GM21390 (cell line): ENCODE results near the gene EIF4G3.
"Not testable (repeated sequence)": the region's sequence is repeated elsewhere in the genome, so short reads cannot be mapped to it uniquely, and the experiment has no call there.

Experiments used
- ATAC-seq: cut with Tn5 transposase; IDR thresholded peaks from one replicate; pipeline ENCODE4 v1.9.1; 2021; ENCODE audit not compliant: unreplicated experiment

EIF4G3 gene

DNA sequence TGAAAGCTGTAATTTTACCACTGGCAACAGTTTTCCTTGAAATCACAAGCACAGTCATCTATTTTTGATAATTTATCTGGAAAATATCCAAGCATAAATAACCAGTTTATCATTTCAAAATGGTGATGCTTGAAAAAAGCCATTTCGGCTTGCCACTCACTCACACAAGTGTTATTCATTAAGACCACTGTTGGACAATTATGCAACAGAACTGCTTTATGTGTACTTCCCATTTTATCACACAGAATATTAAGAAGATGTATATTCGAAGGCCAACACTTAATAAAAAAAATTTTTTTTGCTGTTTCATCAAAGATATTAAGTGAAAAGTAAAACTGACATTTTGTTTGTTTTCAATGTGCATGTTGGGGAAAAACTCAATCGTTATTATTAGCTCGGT is 62.3 kb downstream of the EIF4G3 start:
- no peak for ATAC-seq

DNA sequence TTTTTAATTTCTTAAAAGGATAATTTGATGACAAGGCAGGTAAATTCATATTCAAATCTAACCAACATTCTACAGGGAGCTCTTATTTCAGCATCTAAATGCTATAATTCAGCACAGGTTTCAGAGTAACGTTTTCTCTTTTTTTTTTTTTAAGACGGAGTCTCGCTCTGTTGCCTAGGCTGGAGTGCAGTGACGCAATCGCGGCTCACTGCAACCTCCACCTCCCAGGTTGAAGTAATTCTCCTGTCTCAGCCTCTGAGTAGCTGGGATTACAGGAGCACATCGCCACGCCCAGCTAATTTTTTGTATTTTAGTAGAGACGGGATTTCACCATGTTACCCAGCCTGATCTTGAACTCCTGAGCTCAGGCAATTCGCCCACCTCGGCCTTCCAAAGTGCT is 66.5 kb downstream of the EIF4G3 start:
- ATAC-seq = no peak

DNA sequence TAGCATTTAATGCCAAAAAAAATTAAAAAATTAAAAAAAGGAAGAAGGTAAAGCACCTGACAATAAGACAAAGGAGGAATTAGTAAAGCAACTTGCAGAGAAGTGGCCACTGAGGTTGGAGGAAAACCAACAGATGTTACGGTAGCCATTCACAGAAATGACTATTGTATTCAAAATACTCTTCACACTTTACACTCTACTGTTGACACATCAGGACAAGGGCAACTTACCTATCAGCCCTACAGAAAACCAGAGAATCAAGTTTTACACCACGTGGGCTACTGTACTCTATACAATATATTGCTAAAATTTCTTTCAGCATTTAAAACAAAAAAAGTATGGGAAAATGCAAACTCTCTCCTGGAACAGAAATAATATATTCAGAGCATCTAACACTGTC is 70.0 kb downstream of the EIF4G3 start:
- ATAC-seq = no peak

DNA sequence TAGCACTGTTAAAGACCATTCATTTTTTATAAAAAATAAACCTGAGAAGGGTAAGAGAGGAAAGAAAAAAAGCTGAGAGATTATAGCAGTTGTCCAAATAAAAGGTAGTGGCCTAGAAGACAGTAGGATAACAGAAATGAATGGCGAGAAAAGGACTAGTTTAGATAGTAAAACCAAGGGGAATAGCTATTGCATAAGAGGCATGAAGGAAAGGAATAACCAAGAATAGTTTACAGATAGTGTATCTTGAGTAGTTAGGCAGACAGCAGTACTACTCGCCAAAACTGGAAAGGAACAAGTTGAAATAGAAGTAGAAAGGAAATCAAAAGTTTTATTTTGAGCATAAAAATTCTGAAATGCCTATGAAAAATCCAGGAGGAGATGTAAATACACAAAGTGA is 70.5 kb downstream of the EIF4G3 start:
- no peak for ATAC-seq

DNA sequence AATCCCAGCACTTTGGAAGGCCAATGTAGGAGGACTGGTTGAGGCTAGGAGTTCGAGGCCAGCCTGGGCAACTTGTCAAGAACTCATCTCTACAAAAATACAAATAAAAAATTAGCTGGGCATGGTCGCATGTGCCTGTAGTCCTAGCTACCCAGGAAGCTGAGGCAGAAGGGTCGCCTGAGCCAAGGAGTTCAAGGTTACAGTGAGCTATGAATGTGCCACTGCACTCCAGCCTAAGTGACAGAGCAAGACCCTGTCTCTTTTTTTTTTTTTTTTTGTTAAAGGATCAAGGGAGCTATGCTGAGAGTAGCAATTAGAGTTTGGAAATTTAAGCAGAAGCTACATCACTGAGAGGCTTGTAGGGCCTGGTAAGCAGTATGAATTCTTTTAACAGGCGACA is 70.9 kb downstream of the EIF4G3 start:
- ATAC-seq = no peak

DNA sequence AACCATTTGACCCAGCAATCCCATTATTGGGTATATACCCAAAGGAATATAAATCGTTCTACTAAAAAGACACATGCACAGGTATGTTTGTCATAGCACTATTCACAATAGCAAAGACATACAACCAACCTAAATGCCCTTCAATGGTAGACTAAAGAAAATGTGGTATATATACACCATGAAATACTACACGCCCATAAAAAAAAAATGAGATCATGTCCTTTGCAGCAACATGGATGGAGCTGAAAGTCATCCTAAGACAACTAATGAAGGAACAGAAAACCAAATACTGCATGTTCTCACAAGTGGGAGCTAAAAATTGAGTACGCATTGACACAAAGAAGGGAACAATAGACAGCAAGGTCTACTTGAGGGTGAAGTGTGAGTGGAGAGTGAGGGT is 72.0 kb downstream of the EIF4G3 start:
- ATAC-seq = no peak

- no peak for ATAC-seq
These were observed 76.2 kb downstream of the EIF4G3 start for GRCh38 chr1:21100481-21100921.

DNA sequence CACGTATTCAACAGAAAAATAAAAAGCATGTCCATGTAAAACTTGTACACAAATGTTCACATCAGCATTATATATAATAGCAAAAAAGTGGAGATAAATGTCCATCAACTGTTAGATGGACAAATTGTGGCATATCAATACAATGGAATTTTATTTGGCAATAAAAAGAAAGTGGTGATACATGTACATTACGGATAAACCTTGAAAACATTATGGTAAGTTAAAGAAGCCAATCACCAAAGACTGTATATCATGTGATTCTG is 76.9 kb downstream of the EIF4G3 start:
- no peak for ATAC-seq

DNA sequence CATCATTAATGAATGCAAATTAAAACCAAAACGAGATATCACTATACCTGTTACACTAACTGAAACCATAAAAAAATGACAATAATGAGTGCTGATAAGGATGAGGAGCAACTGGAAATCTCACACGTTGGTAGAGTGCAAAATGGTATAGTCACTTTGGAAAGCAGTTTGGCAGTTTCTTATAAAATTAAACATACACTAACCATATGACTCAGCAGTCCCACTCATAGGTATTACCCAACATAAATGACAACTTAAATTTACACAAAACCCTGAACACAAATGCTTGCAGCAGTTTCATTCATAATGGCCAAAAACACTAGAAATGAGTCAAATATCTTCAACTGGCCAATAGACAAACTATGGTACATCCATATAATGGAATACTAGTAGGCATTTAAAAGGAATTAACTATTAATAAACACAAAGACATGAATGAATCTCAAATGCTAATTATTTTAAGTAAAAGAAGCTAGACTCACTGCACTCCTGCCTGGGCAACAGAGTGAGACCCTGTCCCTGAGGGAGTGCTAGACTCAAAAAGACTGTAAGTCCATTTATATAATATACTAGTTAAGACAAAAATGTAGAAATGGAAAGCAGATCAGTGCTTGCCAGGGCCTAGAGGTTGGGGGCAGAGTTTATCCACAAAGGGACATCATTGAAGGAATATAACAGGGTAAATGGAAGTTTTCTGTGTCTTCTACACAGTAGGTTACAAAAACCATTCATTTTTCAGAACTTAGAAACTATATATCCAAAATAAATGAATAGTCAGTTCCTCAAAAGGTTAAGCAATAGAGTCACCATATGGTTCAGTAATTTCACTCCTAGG is 77.4 kb downstream of the EIF4G3 start:
- no peak for ATAC-seq

DNA sequence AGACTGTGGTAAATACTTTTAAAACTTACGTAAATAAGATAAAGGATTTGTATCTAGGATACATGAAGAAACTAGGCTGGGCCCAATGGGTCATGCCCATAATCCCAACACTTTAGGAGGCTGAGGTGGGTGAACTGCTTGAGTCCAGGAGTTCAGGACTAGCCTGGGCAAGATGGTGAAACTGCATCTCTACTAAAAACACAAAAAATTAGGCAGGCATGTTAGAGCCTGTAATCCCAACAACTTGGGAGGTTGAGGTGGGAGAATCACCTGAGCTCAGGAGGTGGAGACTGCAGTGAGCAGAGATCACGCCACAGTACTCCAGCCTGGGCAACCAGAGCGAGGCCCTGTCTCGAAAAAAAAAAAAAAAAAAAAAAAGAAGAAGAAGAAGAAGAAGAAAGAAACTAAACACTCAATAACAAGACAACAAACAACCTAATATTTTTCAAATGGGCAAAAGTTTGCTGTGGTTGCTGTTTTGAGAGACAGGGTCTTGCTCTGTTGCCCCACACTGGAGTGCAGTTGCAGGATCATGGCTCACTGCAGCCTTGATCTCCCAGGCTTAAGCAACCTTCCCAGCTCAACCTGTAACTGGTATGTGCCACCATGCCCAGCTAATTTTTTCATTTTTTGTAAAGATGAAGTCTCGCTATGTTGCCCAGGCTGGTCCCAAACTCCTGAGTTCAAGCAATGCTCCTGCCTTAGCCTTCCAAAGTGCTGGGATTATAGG is 78.3 kb downstream of the EIF4G3 start:
- no peak for ATAC-seq

DNA sequence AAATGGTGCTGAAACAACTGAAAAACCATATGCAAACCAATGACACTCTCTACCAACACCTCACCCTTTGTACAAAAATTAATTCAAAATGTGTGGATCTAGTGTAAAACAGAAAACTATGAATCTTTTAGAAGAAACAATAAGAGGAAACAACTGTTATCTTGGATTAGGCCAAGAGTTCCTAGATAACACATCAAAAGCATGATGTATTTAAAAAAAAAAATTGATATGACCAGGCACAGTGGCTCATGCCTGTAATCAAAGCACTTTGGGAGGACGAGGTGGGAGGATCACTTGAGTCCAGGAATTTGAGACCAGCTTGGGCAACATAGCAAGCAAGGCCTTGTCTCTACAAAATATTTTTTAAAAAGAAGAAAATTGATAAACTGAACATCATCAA is 79.0 kb downstream of the EIF4G3 start:
- ATAC-seq = no peak

- ATAC-seq = no peak
These were observed 80.7 kb downstream of the EIF4G3 start for GRCh38 chr1:21095976-21096375.

GRCh38 chr1:21094282-21094681 is 82.4 kb downstream of the EIF4G3 start:
- not testable (repeated sequence) for ATAC-seq

GRCh38 chr1:21093271-21093958 is 83.3 kb downstream of the EIF4G3 start:
- not testable (repeated sequence) for ATAC-seq

DNA sequence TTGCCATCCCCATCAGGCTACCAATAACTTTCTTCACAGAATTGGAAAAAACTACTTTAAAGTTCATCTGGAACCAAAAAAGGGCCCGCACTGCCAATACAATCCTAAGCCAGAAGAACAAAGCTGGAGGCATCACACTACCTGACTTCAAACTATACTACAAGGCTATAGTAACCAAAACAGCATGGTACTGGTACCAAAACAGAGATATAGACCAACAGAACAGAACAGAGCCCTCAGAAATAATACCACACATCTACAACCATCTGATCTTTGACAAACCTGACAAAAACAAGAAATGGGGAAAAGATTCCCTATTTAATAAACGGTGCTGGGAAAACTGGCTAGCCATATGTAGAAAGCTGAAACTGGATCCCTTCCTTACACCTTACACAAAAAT is 84.2 kb downstream of the EIF4G3 start:
- not testable (repeated sequence) for ATAC-seq

- ATAC-seq = not testable (repeated sequence)
These were observed 85.5 kb downstream of the EIF4G3 start for GRCh38 chr1:21091053-21091690.

- ATAC-seq = no peak
These were observed 86.2 kb downstream of the EIF4G3 start for GRCh38 chr1:21090463-21090862.

GRCh38 chr1:21089731-21090130 is 87.0 kb downstream of the EIF4G3 start:
- ATAC-seq = no peak

GRCh38 chr1:21089299-21089698 is 87.4 kb downstream of the EIF4G3 start:
- ATAC-seq = no peak

DNA sequence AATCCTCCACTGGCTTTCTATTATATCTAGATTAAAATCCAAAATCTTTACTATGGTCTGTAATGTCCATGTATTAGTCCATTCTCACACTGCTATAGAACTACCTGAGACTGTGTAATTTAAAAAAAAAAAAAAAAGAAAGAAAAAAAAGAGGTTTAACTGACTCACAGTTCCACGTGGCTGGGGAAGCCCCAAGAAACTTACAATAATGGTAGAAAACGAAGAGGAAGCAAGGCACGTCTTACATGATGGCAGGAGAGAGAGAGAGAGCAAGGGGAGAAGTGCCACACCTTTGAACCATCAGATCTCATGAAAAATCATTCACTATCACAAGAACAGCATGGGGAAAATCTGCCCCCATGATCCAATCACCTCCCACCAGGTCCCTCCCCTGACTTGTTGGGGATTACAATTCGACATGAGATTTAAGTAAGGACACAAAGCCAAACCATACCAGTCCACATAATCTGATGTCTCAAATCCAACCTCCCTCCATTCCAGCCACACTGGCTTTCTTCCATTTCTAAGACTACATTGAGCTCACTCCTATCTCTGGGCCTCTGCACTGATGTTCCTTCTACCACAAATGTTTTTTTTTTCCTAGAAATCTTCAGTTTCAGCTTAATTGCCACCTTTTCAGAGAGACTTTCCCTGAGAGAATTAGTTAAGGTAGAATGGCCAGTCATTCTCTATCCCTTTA is 92.4 kb downstream of the EIF4G3 start:
- ATAC-seq = no peak

GRCh38 chr1:21082073-21082472 is 94.6 kb downstream of the EIF4G3 start:
- no peak for ATAC-seq
